DND-41 (cell line): Measurements from ENCODE around the gene TBC1D22A.

ENCODE experiments used
- ATAC-seq: fragments of 200-7000 bp; cut with Tn5 transposase; 3 replicates; pipeline ENCODE4 v1.9.1; 2021; ENCODE audit warnings: low read depth; ENCODE audit not compliant: insufficient read depth
- DNase-seq: peaks from one replicate; pipeline ENCODE4 v3.0.0-alpha.2; 2020
- H2AFZ ChIP-seq: 2 replicates; pipeline ENCODE4 v1.6.0; 2012; ENCODE audit warnings: low read depth, low read length
- H3K27ac ChIP-seq: 2 replicates; pipeline ENCODE4 v1.5.1; 2012; ENCODE audit warnings: low read length, inconsistent platforms
- H3K27me3 ChIP-seq: fragments of 200-600 bp; sonication (generic); 2 replicates; pipeline ENCODE4 v1.6.0; 2012; ENCODE audit warnings: low read length, mild to moderate bottlenecking, inconsistent platforms; ENCODE audit not compliant: insufficient read depth, poor library complexity
- H3K36me3 ChIP-seq: 2 replicates; pipeline ENCODE4 v1.5.1; 2012; ENCODE audit warnings: low read length, inconsistent platforms; ENCODE audit not compliant: insufficient read depth
- H3K4me1 ChIP-seq: 2 replicates; pipeline ENCODE4 v1.5.1; 2012; ENCODE audit warnings: mild to moderate bottlenecking, low read length; ENCODE audit not compliant: insufficient read depth
- H3K4me2 ChIP-seq: 2 replicates; pipeline ENCODE4 v1.6.0; 2012; ENCODE audit warnings: mild to moderate bottlenecking, moderate library complexity, low read length, inconsistent platforms; ENCODE audit not compliant: insufficient read depth
- H3K4me3 ChIP-seq, 2 experiments: fragments of 200-600 bp in 1 of 2; shearing (Covaris generic) in 1 of 2; 2 replicates each; pipeline ENCODE4 v1.5.1; 2012 to 2016; ENCODE audit warnings: inconsistent platforms in 2 of 2, low read length in 2 of 2, mild to moderate bottlenecking in 2 of 2, low read depth in 1 of 2, moderate library complexity in 1 of 2
- H3K79me2 ChIP-seq: 2 replicates; pipeline ENCODE4 v1.6.0; 2012; ENCODE audit warnings: low read length, inconsistent platforms; ENCODE audit not compliant: insufficient read depth
- H3K9ac ChIP-seq: 2 replicates; pipeline ENCODE4 v1.6.0; 2012; ENCODE audit warnings: low read depth, mild to moderate bottlenecking, inconsistent platforms, low read length, moderate library complexity
- H3K9me3 ChIP-seq: 2 replicates; pipeline ENCODE4 v1.5.1; 2012; ENCODE audit warnings: low read length, moderate library complexity, mild to moderate bottlenecking, inconsistent platforms; ENCODE audit not compliant: insufficient read depth, severe bottlenecking
- H4K20me1 ChIP-seq: 2 replicates; pipeline ENCODE4 v1.6.0; 2012; ENCODE audit warnings: low read length; ENCODE audit not compliant: insufficient read depth
- EZH2 ChIP-seq: IDR thresholded peaks from 3 replicates; pipeline ENCODE4 v1.6.1; 2012; ENCODE audit warnings: borderline replicate concordance, low read depth, mild to moderate bottlenecking, moderate library complexity, low read length, inconsistent platforms; ENCODE audit not compliant: severe bottlenecking
- TF ChIP-seq, protein P1 (sequence below): IDR thresholded peaks from 2 replicates; pipeline ENCODE4 v1.5.1; 2012; ENCODE audit warnings: borderline replicate concordance, low read length, moderate library complexity, mild to moderate bottlenecking; ENCODE audit not compliant: poor library complexity, severe bottlenecking; ENCODE audit errors: extremely low read depth

The TBC1D22A gene

DNA sequence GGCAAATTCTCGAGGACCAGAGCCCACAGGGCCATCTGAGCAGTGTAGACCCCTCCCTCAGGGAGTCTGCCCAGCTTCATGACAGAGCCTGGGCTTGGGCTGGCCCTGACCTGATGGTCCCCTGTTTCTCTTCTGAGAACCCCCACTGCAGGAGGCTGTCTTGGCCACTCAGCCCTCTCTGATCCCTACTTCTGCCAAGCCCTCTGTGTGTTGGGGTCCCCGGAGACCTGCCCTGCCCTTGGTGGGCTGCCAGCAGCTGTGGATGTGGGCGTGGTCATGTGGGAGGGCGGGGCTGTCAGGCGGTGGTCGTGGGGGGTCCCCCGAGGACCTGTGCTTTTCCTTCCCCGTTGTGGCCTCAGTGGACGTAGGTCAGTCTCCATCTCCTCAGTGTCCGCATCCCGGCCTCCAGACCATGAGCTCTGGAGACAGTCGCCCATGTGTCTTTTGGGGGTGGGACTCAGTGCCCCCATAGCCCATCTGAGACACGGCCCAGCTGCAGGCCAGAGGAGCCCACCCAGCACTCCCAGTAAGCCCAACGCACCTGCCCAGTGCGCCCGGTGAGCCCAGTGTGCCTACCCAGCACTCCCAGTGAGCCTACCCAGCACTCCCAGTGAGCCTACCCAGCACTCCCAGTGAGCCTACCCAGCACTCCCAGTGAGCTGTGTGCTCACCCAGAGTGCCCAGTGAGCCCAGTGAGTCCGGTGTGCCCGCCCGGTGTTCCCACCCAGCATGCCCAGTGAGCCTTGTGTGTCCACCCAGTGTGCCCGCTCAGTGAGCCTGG, 409.2 kb downstream of the TBC1D22A start:
- no peak overlapping the region for H2AFZ ChIP-seq
- H3K27me3 ChIP-seq, result no peaks in the 10 kb centered on the region
- no peak for TF ChIP-seq EZH2
- TF ChIP-seq, protein P1, sequence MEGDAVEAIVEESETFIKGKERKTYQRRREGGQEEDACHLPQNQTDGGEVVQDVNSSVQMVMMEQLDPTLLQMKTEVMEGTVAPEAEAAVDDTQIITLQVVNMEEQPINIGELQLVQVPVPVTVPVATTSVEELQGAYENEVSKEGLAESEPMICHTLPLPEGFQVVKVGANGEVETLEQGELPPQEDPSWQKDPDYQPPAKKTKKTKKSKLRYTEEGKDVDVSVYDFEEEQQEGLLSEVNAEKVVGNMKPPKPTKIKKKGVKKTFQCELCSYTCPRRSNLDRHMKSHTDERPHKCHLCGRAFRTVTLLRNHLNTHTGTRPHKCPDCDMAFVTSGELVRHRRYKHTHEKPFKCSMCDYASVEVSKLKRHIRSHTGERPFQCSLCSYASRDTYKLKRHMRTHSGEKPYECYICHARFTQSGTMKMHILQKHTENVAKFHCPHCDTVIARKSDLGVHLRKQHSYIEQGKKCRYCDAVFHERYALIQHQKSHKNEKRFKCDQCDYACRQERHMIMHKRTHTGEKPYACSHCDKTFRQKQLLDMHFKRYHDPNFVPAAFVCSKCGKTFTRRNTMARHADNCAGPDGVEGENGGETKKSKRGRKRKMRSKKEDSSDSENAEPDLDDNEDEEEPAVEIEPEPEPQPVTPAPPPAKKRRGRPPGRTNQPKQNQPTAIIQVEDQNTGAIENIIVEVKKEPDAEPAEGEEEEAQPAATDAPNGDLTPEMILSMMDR, result no peak
- H4K20me1 ChIP-seq, result peaks cover 8% of the 10 kb centered on the region; the same call in 1 of the 2 replicates
- H3K36me3 ChIP-seq, result peaks cover 32% of the 10 kb centered on the region
- H3K9me3 ChIP-seq, result peaks cover 4% of the 10 kb centered on the region
- DNase-seq (no peak), ATAC-seq (no peak)
- H3K79me2 ChIP-seq, result no peaks in the 10 kb centered on the region
- H3K9ac ChIP-seq, result no peak overlapping the region
- no peak overlapping the region for H3K27ac ChIP-seq
- no peaks in the 10 kb centered on the region for H3K4me1 ChIP-seq
- H3K4me2 ChIP-seq, result no peak overlapping the region
- no peak overlapping the region for H3K4me3 ChIP-seq

DNA sequence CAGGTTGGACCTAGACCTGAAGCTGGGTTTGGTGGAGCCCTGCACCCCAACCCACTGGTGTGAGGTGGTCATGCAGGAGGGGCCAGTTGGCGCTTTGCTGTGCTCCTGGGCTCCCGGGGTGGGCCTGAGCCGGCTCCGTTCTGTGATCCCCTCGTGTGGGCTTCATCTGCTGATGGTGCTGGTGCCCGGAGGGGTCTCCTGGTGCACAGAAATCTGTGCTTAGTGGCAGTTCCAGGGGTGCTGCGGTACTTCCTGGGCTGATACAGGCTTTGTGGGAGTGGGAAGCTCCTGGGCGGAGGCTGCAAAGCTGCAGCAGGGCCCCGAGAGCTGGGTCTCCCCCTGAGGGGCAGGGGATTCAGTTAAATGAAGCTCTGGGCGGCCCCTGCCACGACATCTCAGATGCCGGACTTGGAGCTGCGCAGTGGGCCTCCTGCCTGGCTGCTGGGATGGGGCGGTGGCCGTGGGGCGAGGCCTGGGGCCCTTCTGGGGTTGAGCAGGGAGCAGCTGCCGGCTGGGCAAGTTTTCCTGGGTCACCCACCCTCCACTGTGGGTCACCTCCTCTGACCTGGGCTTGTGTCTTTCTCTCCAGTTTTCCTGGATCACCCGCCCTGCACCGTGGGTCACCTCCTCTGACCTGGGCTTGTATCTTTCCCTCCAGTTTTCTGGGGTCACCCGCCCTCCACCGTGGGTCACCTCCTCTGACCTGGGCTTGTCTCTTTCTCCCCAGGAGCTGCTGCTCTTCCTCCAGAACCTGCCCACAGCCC, 410.5 kb downstream of the TBC1D22A start:
- Histone ChIP-seq H4K20me1 (peaks cover 8% of the 10 kb centered on the region; the same call in 1 of the 2 replicates), H3K36me3 (peaks cover 21% of the 10 kb centered on the region), H3K4me1 (no peaks in the 10 kb centered on the region), H3K4me2 (no peak overlapping the region), H3K9ac (no peak overlapping the region), H3K79me2 (no peaks in the 10 kb centered on the region), H3K4me3 (no peak overlapping the region), H3K9me3 (no peaks in the 10 kb centered on the region), H3K27me3 (no peaks in the 10 kb centered on the region), H3K27ac (no peak overlapping the region), H2AFZ (no peak overlapping the region)
- DNase-seq (no peak), ATAC-seq (no peak)
- no peak for TF ChIP-seq EZH2
- TF ChIP-seq, protein P1, result no peak

DNA sequence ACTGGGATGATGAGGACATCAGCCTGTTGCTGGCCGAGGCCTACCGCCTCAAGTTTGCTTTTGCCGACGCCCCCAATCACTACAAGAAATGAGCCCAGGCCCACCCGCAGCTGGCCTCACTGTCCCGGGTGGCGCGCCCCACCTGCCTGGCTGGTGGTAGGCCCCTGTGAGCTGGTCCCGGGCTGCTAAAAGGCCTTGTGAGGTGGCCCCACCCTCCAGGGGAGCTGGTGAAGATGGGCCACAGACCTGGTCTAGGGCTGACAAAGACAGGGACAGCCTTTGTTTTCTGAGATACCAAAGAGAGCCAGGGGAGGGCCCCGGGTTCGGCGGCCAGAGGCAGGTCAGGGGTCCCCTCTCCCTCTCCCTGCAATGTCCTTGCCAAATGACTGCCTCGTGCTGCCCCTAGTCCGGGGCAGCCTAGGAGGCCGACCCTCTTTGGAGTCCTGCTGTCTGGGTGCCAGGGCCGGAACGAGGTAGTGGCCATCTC, 411.1 kb downstream of the TBC1D22A start:
- ATAC-seq (no peak), DNase-seq (no peak)
- peaks cover 8% of the 10 kb centered on the region; the same call in 1 of the 2 replicates for H4K20me1 ChIP-seq
- H2AFZ ChIP-seq, result no peak overlapping the region
- H3K9me3 ChIP-seq, result no peaks in the 10 kb centered on the region
- H3K4me2 ChIP-seq, result no peak overlapping the region
- no peak overlapping the region for H3K9ac ChIP-seq
- H3K4me3 ChIP-seq, result no peak overlapping the region
- H3K79me2 ChIP-seq, result no peaks in the 10 kb centered on the region
- no peak overlapping the region for H3K27ac ChIP-seq
- H3K4me1 ChIP-seq, result no peaks in the 10 kb centered on the region
- H3K27me3 ChIP-seq, result no peaks in the 10 kb centered on the region
- no peak for TF ChIP-seq EZH2
- TF ChIP-seq, protein P1, result no peak
- H3K36me3 ChIP-seq, result peaks cover 21% of the 10 kb centered on the region
